ENCODE measurements around the gene TMEM115. TPM values are rescaled to one million over a fixed set of nuclear protein-coding genes. Genes with fewer than 3 reads are reported as not detected.
"Not testable (repeated sequence)": the region's sequence is repeated elsewhere in the genome, so short reads cannot be mapped to it uniquely, and the experiment has no call there.

Gene TMEM115
- total RNA-seq, 1 donor from 2014 or later, result 23.1 TPM

DNA sequence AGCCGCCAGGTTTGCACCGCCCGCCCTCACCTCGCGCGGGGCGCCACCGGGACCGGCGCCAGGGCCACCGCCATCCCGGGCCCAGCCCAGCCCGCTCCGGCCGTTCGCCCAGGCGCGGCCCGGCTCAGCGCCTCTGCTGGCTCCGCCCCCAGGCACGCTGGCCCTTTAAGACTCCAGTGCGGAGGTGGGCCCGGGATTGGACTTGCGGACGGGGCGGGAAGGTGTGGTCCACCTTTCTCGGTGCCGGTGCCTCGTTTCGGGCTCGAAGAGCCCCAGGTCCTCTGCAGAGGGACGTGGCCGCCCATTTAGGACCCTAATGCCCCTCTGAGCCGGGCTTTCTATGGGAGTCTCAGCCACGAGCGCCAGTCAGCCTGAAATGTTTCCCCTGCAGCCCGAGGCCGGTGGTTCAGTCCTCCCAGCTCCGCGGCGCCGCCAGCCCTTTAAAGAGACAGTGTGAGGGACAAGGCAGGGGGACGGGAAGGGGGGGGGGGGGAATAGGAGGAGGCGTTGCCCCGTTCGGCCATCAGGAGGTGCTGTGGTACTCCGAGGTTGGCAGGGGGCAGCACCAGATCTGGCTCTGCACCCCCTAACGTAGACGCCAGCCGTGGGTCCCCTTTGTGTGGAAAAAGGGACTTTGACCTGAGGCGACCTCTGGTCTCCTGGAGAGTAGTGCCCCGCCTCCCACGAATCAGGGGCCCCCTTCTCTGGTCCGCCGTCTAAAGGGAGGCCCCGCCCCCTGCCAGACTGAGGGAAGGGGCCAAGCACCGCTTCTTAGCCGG is 37.8 kb downstream of the TMEM115 start:
- intact Hi-C loops (cut with micrococcal nuclease), result loop anchor here (1.0 to 10.0 kb wide), 8 partner anchors 15 to 907 kb away; partner anchors contain the start of genes CYB561D2, GNAT1, HYAL3 and IFRD2

GRCh38 chr3:50320853-50321335 is 38.4 kb downstream of the TMEM115 start:
- intact Hi-C loops (cut with micrococcal nuclease), result loop anchor here (1.0 to 10.0 kb wide), 8 partner anchors 16 to 906 kb away; partner anchors contain the start of genes CYB561D2, GNAT1, HYAL3 and IFRD2

DNA sequence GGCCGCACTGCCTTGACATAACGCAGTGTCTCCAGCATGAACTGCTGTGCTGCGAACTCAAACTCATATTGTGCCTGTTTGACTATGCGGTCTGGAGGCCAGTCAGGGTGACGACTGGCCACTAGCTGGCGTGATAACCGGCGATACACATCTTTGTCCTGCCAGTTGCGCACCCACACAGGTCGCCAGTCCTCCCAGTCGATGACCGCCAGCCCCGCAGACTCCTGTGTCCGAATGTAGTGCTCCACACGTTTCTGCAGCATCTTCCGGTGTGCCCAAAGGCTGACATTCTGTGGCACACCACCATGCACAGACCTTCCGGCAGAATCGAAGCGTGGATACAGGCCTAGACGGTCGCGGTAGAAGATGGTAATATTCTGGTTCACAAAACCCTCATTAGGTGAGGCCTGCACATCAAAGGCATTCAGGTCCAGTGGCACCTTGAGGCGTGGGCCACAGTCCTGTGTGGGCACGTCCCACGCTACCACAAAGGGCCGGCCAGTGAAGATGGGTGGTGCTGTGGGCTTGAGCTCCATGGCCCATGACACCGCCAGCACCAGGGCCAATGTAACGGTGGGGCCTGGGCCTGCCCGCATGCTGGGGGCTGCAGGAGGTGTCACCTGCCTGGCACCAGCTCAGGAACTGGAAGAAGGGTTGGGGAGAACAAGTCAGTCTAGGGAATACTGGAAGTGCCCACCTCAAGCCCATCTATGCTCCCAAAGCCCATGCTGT is 39.3 kb downstream of the TMEM115 start:
- intact Hi-C loops (cut with micrococcal nuclease), result loop anchor here (2.0 to 10.0 kb wide), 3 partner anchors 17 to 905 kb away; partner anchors contain the start of genes GNAT1, RHOA and TCTA

DNA sequence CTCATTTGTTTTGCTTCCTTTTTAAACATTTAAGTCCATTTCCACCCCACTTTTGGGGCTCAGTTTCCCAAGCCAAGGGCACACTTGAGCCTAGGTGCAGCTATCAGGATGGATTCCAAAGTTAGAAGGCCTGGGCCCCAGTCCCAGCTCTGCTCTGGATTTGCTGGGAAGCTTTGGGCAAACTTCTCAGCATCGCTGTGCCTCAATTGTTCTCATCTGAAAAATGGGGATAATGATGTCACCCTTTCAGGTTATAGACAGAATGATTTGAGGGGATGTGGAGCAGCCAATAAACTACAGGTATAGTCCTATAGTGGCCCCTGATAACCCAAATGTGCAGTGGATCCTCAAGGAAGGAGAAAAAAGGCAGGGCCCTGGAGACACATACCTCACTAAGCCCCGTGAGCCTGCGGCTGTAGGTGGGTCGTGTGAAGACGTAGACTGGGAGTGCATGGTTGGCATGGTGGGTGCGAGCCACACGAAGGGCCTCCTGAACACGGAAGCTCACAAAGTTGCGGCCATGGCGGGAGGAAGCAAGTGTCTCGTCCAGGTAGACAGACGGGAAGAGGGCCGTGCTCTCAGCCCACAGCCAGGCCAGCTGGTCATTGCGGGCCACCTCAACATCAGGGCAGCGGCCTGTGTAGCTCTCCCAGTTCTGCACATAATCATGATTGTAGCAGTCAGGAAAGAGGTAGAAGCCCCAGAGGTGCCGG is 40.0 kb downstream of the TMEM115 start:
- intact Hi-C loops (cut with micrococcal nuclease), result no loop called here

DNA sequence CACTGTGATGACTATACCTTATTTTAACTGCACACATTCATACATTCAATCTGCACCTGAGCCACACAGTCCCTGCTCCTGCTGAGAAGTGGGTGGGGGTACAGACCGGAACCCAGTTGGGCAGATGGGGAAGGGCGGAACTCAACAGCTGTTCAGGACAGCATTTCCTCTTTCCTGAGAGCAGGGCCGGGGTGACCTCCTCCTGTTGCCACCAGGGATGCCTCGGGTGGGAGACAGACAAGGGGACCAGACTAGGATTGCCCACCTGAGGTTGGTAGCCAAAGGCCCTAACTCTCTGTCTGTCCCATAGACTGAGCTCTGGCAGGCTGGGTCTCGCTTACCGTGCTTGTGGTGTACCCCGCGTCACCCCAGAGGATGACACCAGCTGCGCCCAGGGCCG is 40.7 kb downstream of the TMEM115 start:
- intact Hi-C loops (cut with micrococcal nuclease), result no loop called here

GRCh38 chr3:50318163-50318562 is 41.2 kb downstream of the TMEM115 start:
- intact Hi-C loops (cut with micrococcal nuclease), result no loop called here

DNA sequence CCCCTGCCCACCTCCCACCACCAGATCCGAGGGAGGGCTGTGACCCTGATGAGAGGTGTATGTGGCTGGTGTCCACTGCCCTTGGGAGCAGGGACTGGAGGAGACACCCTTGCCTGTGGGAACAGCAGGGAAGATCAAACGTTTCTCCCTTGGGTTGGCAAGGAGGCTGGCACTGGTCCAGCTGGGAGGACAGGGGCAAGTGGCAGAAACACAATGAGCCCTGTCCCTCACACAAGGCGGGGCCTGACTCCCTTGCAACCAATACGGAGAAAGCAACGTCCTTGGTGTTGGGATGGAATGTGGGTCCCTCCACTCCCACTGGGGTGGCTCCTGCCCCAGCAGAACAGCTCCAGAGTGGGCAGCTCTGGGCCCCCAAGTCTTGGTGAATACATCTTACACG is 42.0 kb downstream of the TMEM115 start:
- intact Hi-C loops (cut with micrococcal nuclease), result no loop called here

DNA sequence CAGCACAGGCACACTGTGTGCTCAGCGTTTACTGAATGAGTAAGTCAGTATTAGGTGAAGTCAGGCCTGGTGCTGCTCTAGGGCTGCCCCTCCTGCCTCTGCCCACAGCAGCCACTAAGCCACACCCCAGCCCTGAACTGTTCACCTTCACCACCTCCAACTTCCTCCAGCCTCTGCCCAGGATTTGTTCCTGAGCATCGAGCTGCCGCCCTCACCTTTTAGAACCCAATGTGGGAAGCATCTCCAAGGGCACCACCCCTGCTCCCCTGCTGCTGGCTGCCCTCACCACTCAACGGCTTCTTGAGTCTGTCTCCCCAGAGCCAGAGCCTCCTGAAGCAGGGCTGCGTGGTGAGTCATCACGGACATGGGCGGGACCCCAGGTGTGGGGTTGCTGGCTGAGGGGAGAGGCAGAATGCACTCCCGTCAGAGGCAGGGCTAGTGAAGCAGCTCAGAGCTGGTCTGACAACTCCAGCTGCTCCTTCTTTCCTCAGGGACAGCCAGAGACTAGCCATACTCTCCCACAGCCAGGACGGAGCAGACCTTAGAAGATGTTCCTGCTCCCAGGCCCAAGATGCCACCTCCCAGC is 42.6 kb downstream of the TMEM115 start:
- intact Hi-C loops (cut with micrococcal nuclease), result no loop called here

DNA sequence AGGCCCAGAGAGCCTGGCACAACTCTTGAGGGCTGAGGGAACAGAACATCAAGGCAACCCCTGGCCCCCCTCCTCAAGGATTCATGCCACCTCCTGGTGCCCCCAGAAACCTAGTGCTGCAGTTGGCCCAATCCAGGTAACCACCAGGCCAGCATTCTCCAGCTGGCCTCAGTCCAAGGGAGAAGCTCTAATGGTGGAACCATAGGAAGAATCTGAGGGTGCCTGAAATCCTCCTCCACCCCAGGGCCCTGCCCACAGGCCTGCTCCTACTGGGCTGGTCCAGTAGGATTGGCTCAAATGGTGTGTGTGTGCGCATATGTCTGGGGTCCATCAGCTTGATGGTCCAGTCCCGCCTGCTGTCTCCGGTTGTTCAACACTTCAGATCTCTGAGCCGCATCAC is 44.5 kb downstream of the TMEM115 start:
- intact Hi-C loops (cut with micrococcal nuclease), result no loop called here

DNA sequence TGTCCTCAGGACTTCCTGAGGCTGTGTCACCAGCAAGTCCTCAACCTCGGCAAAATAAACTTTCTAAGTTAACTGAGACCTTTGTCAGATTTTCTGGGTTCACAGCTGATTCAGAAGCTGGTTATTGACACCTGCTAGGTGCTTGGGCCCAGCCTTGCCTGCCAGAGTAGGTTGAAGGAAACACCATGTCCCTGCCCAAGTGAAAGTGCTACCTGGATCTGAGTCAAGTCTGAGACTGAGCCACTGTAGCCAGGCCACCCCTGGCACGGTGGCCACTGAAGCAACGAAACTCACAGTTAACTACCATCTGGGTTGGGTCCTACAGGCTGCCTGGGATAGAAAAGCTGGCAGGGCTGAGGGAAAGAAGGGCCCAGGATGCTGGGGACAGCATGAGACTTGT is 45.0 kb downstream of the TMEM115 start:
- intact Hi-C loops (cut with micrococcal nuclease), result no loop called here

DNA sequence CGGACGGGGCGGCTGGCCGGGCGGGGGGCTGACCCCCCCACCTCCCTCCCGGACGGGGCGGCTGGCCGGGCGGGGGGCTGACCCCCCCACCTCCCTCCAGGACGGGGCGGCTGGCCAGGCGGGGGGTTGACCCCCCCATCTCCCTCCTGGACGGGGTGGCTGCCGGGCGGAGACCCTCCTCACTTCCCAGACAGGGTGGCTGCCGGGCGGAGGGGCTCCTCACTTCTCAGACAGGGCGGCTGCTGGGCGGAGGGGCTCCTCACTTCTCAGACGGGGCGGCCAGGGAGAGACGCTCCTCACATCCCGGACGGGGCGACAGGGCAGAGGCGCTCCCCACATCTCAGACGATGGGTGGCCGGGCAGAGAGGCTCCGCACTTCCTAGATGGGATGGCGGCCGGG is 47.3 kb downstream of the TMEM115 start:
- intact Hi-C loops (cut with micrococcal nuclease), result not testable (repeated sequence)

Other genes starting within 250 kb of the TMEM115 start
- 0.22 TPM in 1 of 2 replicates, not detected in the other for gene SEMA3F, start 204.2 kb downstream of the TMEM115 start, total RNA-seq
- gene GNAT1, start 167.9 kb downstream of the TMEM115 start, total RNA-seq, result not detected in 2 replicates
- gene SLC38A3, start 154.2 kb downstream of the TMEM115 start, total RNA-seq, result not detected in 2 replicates
- gene GNAI2, start 123.3 kb downstream of the TMEM115 start, total RNA-seq, result 451 and 460 TPM in 2 replicates
- gene SEMA3B, start 90.4 kb downstream of the TMEM115 start, total RNA-seq, result 1.2 TPM in 2 replicates
- not detected in 2 replicates for gene LSMEM2, start 80.4 kb downstream of the TMEM115 start, total RNA-seq
- 84.6 and 91.1 TPM in 2 replicates for gene IFRD2, start 67.1 kb downstream of the TMEM115 start, total RNA-seq
- 12.5 and 15.6 TPM in 2 replicates for gene HYAL3, start 60.1 kb downstream of the TMEM115 start, total RNA-seq
- gene NAA80, start 60.1 kb downstream of the TMEM115 start, total RNA-seq, result 28.3 and 30.8 TPM in 2 replicates
- 0.29 and 0.32 TPM in 2 replicates for gene HYAL1, start 55.9 kb downstream of the TMEM115 start, total RNA-seq
- 6.5 and 7.9 TPM in 2 replicates for gene HYAL2, start 36.8 kb downstream of the TMEM115 start, total RNA-seq
- 23.1 and 25.7 TPM in 2 replicates for gene TUSC2, start 31.3 kb downstream of the TMEM115 start, total RNA-seq
- gene RASSF1, start 18.7 kb downstream of the TMEM115 start, total RNA-seq, result 70.3 and 70.4 TPM in 2 replicates
- gene ZMYND10, start 13.8 kb downstream of the TMEM115 start, total RNA-seq, result 1.2 and 1.6 TPM in 2 replicates
- 42.3 and 51.8 TPM in 2 replicates for gene NPRL2, start 8.7 kb downstream of the TMEM115 start, total RNA-seq
- gene CYB561D2, start 8.7 kb downstream of the TMEM115 start, total RNA-seq, result 44.4 and 45.6 TPM in 2 replicates
- gene CACNA2D2, start 144.1 kb upstream of the TMEM115 start, total RNA-seq, result 1.7 and 1.8 TPM in 2 replicates
- gene C3orf18, start 208.2 kb upstream of the TMEM115 start, total RNA-seq, result 52.9 and 54.2 TPM in 2 replicates
- gene HEMK1, start 210.0 kb upstream of the TMEM115 start, total RNA-seq, result 56.3 and 59.4 TPM in 2 replicates

Data from T-helper 1 cell treated with Interleukin-12 subunit alpha and Interleukin-12 subunit beta and Interleukin-4 antibody, amounts not matched to agents 30 ng/mL and 1 ng/mL, for 36 hours (primary cell).